SHP77 treated with DMSO at 0.1 percent for 48 hours (cell line): ENCODE data around the gene PJVK.

Source experiments
- DNase-seq: peaks from one replicate; lab custom pipeline; 2025; lab: John Stamatoyannopoulos, UW

The PJVK gene

GRCh38 chr2:178480227-178481181 is 29.3 kb downstream of the PJVK start, which contains the start of gene PLEKHA3:
Gene PLEKHA3 (plus strand): TSS chr2:178480457. CDS start chr2:178480870, 413 bp downstream.
- peak; percentile 56 for DNase-seq

- no peak for DNase-seq
These were observed 31.3 kb downstream of the PJVK start for GRCh38 chr2:178482437-178482836.

GRCh38 chr2:178484245-178485041 is 33.3 kb downstream of the PJVK start:
- peak; percentile 26 for DNase-seq

- DNase-seq, result no peak
These were observed 34.2 kb downstream of the PJVK start for GRCh38 chr2:178485356-178485755.

- no peak for DNase-seq
These were observed 40.4 kb downstream of the PJVK start for GRCh38 chr2:178491612-178492011.

- DNase-seq, result no peak
These were observed 44.9 kb downstream of the PJVK start for GRCh38 chr2:178496049-178496448.

GRCh38 chr2:178498137-178498536 is 47.0 kb downstream of the PJVK start:
- DNase-seq, result no peak

- DNase-seq, result no peak
These were observed 48.5 kb downstream of the PJVK start for GRCh38 chr2:178499640-178500039.

- no peak for DNase-seq
These were observed 51.6 kb downstream of the PJVK start for GRCh38 chr2:178502751-178503150.

- DNase-seq, result no peak
These were observed 54.9 kb downstream of the PJVK start for GRCh38 chr2:178506101-178506500.

- no peak for DNase-seq
These were observed 55.3 kb downstream of the PJVK start for GRCh38 chr2:178506524-178506923.

GRCh38 chr2:178506949-178507348 is 55.8 kb downstream of the PJVK start:
- no peak for DNase-seq

GRCh38 chr2:178508646-178509045 is 57.5 kb downstream of the PJVK start:
- no peak for DNase-seq

- no peak for DNase-seq
These were observed 59.2 kb downstream of the PJVK start for GRCh38 chr2:178510384-178510783.
